ENCODE data around the gene LAPTM5.

The LAPTM5 gene

GRCh38 chr1:30721812-30722537 is 35.6 kb downstream of the LAPTM5 start:
- TF ChIP-seq EZH2 (optimal IDR thresholded peaks at IDR 0.05; ENCODE audit: low read depth, low read length) (no peak), EZH2phosphoT487 (IDR thresholded peaks at IDR 0.05; ENCODE audit: low read length) (no peak)
- TF ChIP-seq, protein P1, sequence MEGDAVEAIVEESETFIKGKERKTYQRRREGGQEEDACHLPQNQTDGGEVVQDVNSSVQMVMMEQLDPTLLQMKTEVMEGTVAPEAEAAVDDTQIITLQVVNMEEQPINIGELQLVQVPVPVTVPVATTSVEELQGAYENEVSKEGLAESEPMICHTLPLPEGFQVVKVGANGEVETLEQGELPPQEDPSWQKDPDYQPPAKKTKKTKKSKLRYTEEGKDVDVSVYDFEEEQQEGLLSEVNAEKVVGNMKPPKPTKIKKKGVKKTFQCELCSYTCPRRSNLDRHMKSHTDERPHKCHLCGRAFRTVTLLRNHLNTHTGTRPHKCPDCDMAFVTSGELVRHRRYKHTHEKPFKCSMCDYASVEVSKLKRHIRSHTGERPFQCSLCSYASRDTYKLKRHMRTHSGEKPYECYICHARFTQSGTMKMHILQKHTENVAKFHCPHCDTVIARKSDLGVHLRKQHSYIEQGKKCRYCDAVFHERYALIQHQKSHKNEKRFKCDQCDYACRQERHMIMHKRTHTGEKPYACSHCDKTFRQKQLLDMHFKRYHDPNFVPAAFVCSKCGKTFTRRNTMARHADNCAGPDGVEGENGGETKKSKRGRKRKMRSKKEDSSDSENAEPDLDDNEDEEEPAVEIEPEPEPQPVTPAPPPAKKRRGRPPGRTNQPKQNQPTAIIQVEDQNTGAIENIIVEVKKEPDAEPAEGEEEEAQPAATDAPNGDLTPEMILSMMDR (IDR thresholded peaks at IDR 0.05; ENCODE audit: low read length) = no peak
- Histone ChIP-seq H3K79me2 (ENCODE audit: low read length) (no peaks in the 10 kb centered on the region), H3K27ac (ENCODE audit: low read length) (no peak overlapping the region), H3K4me3 (ENCODE audit: low read length) (no peak overlapping the region), H3K36me3 (replicated peaks; ENCODE audit: insufficient read depth, low read length) (no peaks in the 10 kb centered on the region), H3K4me1 (ENCODE audit: low read length) (peaks cover 7% of the 10 kb centered on the region), H3K4me2 (ENCODE audit: low read depth, low read length) (no peak overlapping the region), H3K9me3 (replicated peaks; ENCODE audit: insufficient read depth, low read length) (no peaks in the 10 kb centered on the region), H2AFZ (ENCODE audit: low read length) (no peak overlapping the region), H3K9me2 (replicated peaks; ENCODE audit: insufficient read depth, low read length) (no peaks in the 10 kb centered on the region), H4K20me1 (ENCODE audit: insufficient read depth, low read length) (no peaks in the 10 kb centered on the region), H3F3A (ENCODE audit: insufficient read depth, low read length) (no peaks in the 10 kb centered on the region), H3K9ac (ENCODE audit: low read length) (no peak overlapping the region), H3K27me3 (replicated peaks; ENCODE audit: insufficient read depth, low read length) (no peaks in the 10 kb centered on the region)
- DNase-seq = no peak

DNA sequence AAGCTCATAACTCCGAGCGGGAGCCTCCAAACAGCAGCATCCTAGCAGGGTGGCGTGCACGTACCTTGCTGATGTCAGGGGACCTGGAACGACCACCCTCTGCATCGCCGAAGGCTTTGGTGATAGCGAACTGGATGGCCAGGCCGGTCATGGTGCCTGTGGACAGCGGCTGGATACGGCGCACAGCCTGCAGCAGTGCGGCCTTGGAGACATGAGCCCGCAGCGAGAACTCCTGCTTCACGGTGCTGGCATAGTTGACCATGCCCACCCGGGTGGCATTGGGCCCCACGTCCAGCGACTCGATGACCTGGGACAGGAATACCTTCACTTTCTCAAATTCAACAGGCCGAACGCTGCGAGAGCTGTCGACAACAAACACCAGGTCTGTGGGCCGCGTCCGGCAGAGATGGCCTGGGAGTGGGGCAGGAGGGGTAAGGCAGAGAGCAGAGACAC is 36.2 kb downstream of the LAPTM5 start:
- H3K79me2 ChIP-seq (ENCODE audit: low read length) = no peaks in the 10 kb centered on the region

DNA sequence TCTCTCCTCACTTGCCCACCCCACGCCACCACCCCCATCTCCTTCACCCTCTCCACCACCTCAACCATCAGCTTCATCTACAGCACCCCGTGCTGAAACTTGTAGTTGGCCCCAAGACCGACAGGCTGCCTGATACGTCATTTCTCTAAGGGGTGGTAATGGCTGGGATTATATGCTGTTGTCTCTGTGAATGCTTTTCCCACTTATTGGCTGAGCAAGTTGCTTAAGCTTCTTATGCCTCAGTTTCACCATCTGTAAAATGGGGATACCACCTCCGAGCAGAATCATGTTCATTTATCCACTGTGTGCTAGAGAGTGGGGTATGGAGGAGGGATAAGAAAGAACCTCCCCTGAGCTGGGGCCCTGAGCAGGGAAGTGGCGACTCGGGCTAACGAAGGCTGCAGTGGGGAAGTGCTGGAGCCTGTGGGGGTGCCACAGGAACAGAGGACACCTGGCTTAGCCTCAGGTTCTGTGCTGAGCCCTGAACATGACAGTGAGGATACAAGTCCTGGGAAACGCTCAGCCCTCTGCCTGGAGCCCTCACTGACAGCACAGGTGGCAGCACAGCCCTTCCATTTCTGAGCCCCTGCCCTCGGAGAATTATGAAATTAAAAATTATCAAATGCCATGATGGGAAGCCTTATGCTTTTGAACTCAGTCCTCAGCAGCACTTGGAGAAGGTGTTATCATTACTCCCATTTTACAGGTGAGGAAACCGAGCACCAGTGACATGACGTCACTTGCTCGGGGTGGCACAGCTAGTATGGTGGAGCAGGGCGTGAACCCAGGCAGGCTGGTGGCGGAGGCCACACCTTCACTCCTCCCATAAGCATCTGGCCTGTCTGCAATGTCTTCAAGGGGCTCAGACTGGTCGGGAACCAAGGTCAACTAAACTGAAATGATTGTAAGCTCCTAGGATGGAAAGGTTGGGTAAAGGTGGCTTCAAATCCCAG is 37.0 kb downstream of the LAPTM5 start:
- no peaks in the 10 kb centered on the region for H3K79me2 ChIP-seq (ENCODE audit: low read length)
- no peaks in the 10 kb centered on the region for H4K20me1 ChIP-seq (ENCODE audit: insufficient read depth, low read length)
- no peaks in the 10 kb centered on the region for H3K27me3 ChIP-seq (replicated peaks; ENCODE audit: insufficient read depth, low read length)
- no peak overlapping the region for H3K4me2 ChIP-seq (ENCODE audit: low read depth, low read length)
- H3F3A ChIP-seq (ENCODE audit: insufficient read depth, low read length) = no peaks in the 10 kb centered on the region
- H3K4me3 ChIP-seq (ENCODE audit: low read length) = no peak overlapping the region
- no peak overlapping the region for H2AFZ ChIP-seq (ENCODE audit: low read length)
- H3K9me3 ChIP-seq (replicated peaks; ENCODE audit: insufficient read depth, low read length) = no peaks in the 10 kb centered on the region
- H3K27ac ChIP-seq (ENCODE audit: low read length) = no peak overlapping the region
- no peak for DNase-seq
- H3K9ac ChIP-seq (ENCODE audit: low read length) = no peak overlapping the region
- TF ChIP-seq, protein P1 (IDR thresholded peaks at IDR 0.05; ENCODE audit: low read length) = no peak
- no peak for TF ChIP-seq EZH2phosphoT487 (IDR thresholded peaks at IDR 0.05; ENCODE audit: low read length)
- TF ChIP-seq EZH2 (optimal IDR thresholded peaks at IDR 0.05; ENCODE audit: low read depth, low read length) = no peak
- H3K9me2 ChIP-seq (replicated peaks; ENCODE audit: insufficient read depth, low read length) = no peaks in the 10 kb centered on the region
- H3K4me1 ChIP-seq (ENCODE audit: low read length) = peaks cover 7% of the 10 kb centered on the region
- no peaks in the 10 kb centered on the region for H3K36me3 ChIP-seq (replicated peaks; ENCODE audit: insufficient read depth, low read length)

More for the DNA sequence above, 36.2 kb downstream of the LAPTM5 start:
- H4K20me1 ChIP-seq (ENCODE audit: insufficient read depth, low read length) = no peaks in the 10 kb centered on the region
- no peak overlapping the region for H2AFZ ChIP-seq (ENCODE audit: low read length)
- no peaks in the 10 kb centered on the region for H3K9me3 ChIP-seq (replicated peaks; ENCODE audit: insufficient read depth, low read length)
- TF ChIP-seq EZH2phosphoT487 (IDR thresholded peaks at IDR 0.05; ENCODE audit: low read length) = no peak
- no peak for TF ChIP-seq EZH2 (optimal IDR thresholded peaks at IDR 0.05; ENCODE audit: low read depth, low read length)
- TF ChIP-seq, protein P1 (IDR thresholded peaks at IDR 0.05; ENCODE audit: low read length) = no peak
- no peak for DNase-seq
- H3K4me1 ChIP-seq (ENCODE audit: low read length) = peaks cover 7% of the 10 kb centered on the region
- H3K4me2 ChIP-seq (ENCODE audit: low read depth, low read length) = no peak overlapping the region
- H3K9ac ChIP-seq (ENCODE audit: low read length) = no peak overlapping the region
- no peak overlapping the region for H3K4me3 ChIP-seq (ENCODE audit: low read length)
- H3K36me3 ChIP-seq (replicated peaks; ENCODE audit: insufficient read depth, low read length) = no peaks in the 10 kb centered on the region
- H3F3A ChIP-seq (ENCODE audit: insufficient read depth, low read length) = no peaks in the 10 kb centered on the region
- H3K27ac ChIP-seq (ENCODE audit: low read length) = no peak overlapping the region
- no peaks in the 10 kb centered on the region for H3K9me2 ChIP-seq (replicated peaks; ENCODE audit: insufficient read depth, low read length)
- H3K27me3 ChIP-seq (replicated peaks; ENCODE audit: insufficient read depth, low read length) = no peaks in the 10 kb centered on the region

All from MM.1S (cell line).